ENCODE measurements around the gene GRB10.

DNA sequence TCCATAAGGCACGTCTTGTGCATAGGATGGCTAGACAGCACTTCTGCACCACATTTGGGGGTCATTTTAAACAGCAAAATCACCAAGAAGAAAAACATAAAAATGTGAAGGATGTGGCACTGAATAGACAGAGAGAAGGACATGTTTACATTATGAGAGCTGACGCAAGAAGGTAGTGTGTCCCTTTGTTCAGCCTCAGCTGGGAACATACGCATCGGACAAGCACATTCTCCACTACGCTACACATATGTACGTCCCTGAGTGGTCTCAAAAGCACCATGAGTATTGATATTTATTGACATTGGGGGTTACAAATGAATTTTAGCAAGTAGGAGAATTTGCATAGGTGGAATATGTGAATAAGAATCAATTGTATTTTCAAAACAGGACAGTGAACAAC lies 237.7 kb downstream of the GRB10 start:
- no peak for TF ChIP-seq ESRRG (CRISPR knock-in tag; IDR thresholded peaks at IDR 0.05)
- no peak for TF ChIP-seq PATZ1 (CRISPR knock-in tag; IDR thresholded peaks at IDR 0.05; ENCODE audit: borderline replicate concordance)
- TF ChIP-seq ZFP30 (CRISPR knock-in tag; IDR thresholded peaks at IDR 0.05) = no peak
- TF ChIP-seq ZNF8 (CRISPR knock-in tag; IDR thresholded peaks at IDR 0.05) = no peak
- no peak for TF ChIP-seq OSR1 (CRISPR knock-in tag; IDR thresholded peaks at IDR 0.05)
- TF ChIP-seq, protein P1, sequence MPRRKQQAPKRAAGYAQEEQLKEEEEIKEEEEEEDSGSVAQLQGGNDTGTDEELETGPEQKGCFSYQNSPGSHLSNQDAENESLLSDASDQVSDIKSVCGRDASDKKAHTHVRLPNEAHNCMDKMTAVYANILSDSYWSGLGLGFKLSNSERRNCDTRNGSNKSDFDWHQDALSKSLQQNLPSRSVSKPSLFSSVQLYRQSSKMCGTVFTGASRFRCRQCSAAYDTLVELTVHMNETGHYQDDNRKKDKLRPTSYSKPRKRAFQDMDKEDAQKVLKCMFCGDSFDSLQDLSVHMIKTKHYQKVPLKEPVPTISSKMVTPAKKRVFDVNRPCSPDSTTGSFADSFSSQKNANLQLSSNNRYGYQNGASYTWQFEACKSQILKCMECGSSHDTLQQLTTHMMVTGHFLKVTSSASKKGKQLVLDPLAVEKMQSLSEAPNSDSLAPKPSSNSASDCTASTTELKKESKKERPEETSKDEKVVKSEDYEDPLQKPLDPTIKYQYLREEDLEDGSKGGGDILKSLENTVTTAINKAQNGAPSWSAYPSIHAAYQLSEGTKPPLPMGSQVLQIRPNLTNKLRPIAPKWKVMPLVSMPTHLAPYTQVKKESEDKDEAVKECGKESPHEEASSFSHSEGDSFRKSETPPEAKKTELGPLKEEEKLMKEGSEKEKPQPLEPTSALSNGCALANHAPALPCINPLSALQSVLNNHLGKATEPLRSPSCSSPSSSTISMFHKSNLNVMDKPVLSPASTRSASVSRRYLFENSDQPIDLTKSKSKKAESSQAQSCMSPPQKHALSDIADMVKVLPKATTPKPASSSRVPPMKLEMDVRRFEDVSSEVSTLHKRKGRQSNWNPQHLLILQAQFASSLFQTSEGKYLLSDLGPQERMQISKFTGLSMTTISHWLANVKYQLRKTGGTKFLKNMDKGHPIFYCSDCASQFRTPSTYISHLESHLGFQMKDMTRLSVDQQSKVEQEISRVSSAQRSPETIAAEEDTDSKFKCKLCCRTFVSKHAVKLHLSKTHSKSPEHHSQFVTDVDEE (CRISPR knock-in tag; IDR thresholded peaks at IDR 0.05) = no peak
- no peak for TF ChIP-seq CSDC2 (CRISPR knock-in tag; IDR thresholded peaks at IDR 0.05)
- TF ChIP-seq, protein P2, sequence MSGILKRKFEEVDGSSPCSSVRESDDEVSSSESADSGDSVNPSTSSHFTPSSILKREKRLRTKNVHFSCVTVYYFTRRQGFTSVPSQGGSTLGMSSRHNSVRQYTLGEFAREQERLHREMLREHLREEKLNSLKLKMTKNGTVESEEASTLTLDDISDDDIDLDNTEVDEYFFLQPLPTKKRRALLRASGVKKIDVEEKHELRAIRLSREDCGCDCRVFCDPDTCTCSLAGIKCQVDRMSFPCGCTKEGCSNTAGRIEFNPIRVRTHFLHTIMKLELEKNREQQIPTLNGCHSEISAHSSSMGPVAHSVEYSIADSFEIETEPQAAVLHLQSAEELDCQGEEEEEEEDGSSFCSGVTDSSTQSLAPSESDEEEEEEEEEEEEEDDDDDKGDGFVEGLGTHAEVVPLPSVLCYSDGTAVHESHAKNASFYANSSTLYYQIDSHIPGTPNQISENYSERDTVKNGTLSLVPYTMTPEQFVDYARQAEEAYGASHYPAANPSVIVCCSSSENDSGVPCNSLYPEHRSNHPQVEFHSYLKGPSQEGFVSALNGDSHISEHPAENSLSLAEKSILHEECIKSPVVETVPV (CRISPR knock-in tag; IDR thresholded peaks at IDR 0.05) = no peak
- no peak for TF ChIP-seq ZFP3 (CRISPR knock-in tag; IDR thresholded peaks at IDR 0.05)
